HG02759 (cell line): ENCODE data around the gene GNPAT.
A peak's percentile ranks its signal among the peaks of the same experiment; 100 is the strongest.

Experiments
- ATAC-seq: cut with Tn5 transposase; IDR thresholded peaks from one replicate; pipeline ENCODE4 v1.9.1; 2021; ENCODE audit warnings: mild to moderate bottlenecking, moderate library complexity; ENCODE audit not compliant: unreplicated experiment

GNPAT gene

DNA sequence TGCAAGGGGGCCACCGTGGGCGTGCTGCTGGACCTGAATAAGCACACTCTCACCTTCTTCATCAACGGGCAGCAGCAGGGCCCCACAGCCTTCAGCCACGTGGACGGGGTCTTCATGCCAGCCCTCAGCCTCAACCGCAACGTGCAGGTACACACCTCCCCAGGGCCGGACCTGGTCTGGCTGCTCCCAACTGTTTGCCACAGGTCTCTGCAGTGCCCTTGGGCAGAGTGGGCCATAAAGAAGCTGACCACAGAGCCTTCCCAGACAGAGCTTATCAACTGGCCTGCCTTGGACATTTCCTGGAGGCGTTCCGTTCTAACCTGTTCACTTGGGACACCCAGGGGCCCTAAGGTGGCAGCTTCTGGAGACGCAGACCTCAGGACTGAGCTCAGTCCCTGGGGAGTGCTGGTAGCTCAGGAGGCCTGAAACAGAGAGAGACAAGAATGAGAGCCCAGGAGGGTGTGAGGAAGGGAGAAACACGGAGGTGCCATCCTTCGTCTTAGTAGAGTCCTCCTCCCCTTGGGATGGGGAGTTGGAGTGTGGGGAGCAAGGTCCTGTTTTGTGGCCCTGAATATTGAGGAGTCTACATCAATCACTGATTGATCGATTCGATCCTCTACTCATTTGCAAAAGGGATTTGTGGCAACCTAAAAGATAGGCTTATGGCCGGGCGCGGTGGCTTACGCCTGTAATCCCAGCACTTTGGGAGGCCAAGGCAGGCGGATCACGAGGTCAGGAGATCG is 27.0 kb upstream of the GNPAT start:
- no peak for ATAC-seq

- peak; percentile 31 for ATAC-seq
Measured at GRCh38 chr1:231214918-231215680, 25.9 kb upstream of the GNPAT start.

- no peak for ATAC-seq
Measured at GRCh38 chr1:231215681-231216385, 25.2 kb upstream of the GNPAT start.

DNA sequence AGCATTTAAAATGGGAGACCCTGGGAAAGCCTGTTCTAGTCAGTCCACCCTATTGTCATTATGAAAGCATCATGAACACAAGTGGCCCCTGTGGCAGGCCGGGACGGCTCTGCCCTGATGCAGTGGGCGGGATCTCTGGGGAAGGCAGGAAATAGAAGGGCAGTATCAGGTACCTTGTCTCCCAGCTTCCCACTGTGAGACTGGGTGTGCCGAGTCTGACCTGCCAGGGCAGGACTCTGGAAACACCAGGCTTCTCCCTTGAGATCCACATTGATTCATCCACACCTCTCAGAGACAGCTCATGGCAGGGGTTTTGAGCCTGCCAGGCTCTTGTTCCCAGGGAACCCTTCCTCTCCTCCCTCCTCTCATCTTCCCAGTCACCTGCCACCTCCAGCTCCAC is 24.5 kb upstream of the GNPAT start:
- ATAC-seq = no peak

- ATAC-seq = no peak
Measured at GRCh38 chr1:231217056-231217455, 24.0 kb upstream of the GNPAT start.

DNA sequence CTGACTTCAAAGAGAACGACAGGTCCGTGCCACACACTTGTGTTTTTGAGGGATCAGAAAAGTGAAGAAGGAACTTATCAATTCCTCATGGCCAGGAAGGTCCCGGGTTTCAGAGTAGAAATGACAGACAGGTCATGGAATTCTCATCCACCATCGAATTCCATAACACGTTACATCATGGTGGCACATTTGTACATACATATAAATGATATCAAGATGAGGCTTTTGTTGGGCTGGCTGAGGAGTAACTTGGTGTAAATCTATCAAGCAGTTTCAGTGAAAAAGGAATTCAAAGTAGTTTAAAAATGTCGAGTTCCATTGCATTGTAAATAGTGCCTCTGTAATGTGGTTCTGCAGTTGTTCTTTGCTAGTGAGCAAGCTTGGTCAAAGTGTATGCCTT is 22.9 kb upstream of the GNPAT start:
- no peak for ATAC-seq

DNA sequence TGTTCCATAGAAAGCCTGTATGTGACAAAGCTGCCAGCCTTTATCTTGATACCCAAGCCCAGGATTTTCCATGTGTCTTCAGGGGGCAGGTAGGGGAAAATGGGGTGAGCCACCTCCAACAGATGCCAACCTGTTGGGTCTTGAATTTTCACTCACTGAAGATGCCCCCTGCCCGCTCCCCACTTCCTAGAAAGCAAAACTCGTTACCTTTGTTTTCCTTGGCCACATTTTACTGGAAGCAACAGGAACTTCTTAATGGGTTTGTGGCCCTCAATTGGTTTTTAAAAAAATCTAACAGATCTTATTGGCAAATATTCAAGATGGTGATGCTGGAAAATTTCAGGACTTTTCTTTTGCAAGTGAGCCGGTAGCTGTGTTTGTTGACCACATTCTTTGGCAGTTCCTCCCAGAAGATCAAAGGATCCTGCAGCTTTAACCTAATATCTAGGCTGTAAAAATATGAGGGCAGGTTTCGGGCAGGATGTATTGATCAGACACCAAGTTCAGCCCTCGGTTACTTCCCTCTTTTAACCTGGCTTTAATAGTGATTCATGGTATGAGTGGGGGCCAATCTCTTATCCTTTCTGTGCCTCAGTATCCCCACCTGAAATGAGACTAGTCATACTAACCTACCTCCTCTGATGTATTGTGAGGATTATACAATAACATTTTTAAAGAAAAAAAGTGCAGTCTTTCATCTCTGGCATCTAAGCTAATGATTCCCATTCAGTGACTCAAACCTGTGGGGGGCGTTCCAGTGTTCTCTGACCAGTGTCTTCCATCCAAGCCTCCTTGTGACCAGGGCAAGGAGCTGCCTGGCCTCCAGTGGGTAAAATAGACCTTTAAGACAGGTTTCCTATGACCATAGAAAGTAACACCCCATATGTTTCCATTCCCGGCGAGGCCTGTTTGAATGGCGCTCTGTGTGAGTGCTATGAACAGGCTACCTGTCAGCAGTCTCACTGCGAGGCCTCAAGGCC is 21.3 kb upstream of the GNPAT start:
- ATAC-seq = no peak

GRCh38 chr1:231220801-231221200 is 20.2 kb upstream of the GNPAT start:
- no peak for ATAC-seq

DNA sequence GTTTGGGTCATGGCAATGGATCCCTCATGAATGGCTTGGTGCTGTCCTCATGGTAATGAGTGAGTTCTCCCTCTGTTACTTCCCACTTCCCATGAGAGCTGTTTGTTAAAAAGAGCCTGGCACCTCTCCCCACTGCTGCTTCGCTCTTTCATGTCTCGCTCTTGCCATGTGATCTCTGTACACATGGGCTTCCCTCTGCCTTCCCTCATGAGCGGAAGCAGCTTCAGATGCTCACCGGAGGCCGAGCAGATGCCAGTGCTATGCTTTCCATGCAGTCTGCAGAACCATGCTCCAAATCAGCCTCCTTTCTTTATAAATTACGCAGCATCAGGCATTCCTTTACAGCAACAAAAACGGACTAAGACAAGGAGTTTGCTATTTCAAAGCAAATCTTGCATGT is 14.9 kb upstream of the GNPAT start:
- no peak for ATAC-seq

- ATAC-seq = no peak
Measured at GRCh38 chr1:231231511-231231910, 9.5 kb upstream of the GNPAT start.

GRCh38 chr1:231232870-231233734 is 7.9 kb upstream of the GNPAT start:
- ATAC-seq = no peak

DNA sequence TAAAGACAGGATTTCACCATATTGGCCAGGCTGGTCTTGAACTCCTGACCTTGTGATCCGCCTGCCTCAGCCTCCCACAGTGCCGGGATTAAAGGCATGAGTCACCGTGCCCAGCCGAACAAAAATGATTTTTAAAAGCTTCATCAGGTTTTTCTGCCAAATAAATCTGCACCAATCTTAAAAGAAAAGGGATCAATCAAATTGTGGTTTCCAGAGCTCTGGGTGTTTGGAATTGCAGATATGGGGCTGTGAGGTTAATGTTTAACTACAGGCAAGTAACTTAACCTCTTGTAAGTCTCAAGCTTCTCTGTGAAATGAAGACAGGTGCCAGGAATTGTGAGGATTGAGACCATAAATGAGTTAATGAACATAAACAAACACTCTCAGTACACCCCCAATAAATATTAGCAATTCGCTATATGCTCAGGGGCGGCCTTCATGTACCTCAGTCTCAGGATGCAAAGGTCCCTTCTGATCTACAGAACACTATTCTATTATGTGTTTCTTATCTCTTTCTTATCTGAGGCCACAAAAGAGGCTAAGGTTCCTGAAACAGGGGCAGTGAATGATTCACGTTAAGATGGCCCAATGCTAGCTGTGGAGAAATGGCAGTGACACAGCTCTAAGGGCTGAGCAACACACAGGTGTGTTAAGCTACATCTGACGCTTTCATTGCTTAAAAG is 7.1 kb upstream of the GNPAT start:
- ATAC-seq = no peak

DNA sequence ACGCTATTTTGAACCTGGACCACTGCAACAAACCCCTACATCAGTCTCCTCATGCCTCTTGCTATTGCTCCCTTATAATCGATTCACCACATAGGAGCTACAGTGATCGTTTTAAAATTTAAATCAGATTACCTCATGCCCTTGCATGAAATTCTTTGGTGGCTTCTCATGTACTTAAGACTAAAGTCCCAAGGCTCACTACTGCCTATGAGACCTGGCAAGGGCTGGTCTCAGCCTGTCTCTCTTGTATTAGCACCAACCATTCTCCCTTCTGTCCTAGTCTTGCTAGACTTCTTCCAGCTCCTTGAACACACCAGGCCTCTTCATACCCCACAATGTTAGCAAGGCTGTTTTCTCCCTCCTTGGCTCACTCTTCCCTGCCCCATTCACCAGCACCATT is 6.5 kb upstream of the GNPAT start:
- ATAC-seq = no peak

- ATAC-seq = no peak
Measured at GRCh38 chr1:231235526-231236207, 5.3 kb upstream of the GNPAT start.

DNA sequence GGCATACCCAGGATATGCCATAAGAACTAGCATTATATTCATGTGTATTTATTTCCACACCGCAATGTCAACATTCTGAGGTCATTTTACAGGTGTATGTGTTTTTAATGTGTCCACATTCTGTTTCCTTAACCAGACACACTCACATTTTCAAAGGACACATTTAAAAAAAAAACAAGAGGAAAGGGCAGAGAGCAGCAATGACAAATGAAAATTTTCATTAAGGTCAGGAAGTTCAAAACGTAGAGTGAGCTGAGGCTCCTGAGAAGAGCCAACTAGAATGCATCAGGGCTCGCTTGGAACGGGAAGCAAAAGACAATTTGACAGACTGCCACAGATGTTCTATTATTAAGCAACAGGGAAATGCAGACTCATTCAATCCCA is 4.8 kb upstream of the GNPAT start:
- no peak for ATAC-seq

GRCh38 chr1:231236938-231237337 is 4.1 kb upstream of the GNPAT start:
- ATAC-seq = no peak

- no peak for ATAC-seq
Measured at GRCh38 chr1:231238298-231238697, 2.7 kb upstream of the GNPAT start.

DNA sequence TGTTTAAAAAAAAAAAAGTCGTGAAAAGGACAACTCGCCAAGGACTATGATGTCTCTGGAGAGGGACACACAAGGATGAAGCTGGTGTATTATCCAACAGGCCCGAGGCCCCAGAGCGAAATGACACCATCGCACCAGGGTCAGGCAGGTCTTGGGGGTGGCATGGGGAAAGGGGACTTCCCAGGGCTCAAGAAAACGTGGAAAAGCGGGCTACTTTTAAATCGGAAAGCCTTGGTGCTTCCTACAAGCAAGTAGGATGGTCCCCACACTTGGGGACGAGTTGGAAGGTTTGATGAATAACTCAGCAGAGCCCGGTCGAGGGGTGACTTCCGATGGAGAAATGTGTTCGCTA is 505 bp upstream of the GNPAT start:
- ATAC-seq = peak; percentile 11

- ATAC-seq = peak; percentile 26
Measured at GRCh38 chr1:231241750-231242149, 738 bp downstream of the GNPAT start.
